Measurements from ENCODE around the gene CCDC120. TPM values are rescaled to one million over a fixed set of nuclear protein-coding genes. Genes with fewer than 3 reads are reported as not detected.

CCDC120 gene
- total RNA-seq, 1 donor from 2014 or later, result 18.8 TPM

- DNase-seq (ENCODE audit: low spot score), result no peak
Observed at GRCh38 chrX:49102190-49102589, 43.4 kb downstream of the CCDC120 start.

DNA sequence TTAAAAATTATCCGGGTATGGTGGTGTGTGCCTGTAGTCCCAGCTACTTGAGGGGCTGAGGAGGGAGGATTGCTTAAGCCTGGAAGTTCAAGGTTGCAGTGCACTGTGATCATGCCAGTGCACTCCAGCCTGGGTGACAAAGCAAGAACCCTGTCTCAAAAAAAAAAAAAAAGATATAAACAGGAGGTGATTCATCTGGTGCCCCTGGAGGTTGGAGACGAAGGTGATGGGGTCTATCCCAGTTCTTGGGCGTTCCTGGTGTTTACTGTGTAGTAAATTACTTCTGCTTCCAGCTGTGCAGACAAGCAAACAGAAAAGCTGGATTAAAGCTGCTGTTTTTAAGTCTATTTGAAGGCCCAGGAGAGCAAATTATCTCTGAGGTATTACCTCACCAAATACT, 44.8 kb downstream of the CCDC120 start:
- DNase-seq (ENCODE audit: low spot score), result no peak

DNA sequence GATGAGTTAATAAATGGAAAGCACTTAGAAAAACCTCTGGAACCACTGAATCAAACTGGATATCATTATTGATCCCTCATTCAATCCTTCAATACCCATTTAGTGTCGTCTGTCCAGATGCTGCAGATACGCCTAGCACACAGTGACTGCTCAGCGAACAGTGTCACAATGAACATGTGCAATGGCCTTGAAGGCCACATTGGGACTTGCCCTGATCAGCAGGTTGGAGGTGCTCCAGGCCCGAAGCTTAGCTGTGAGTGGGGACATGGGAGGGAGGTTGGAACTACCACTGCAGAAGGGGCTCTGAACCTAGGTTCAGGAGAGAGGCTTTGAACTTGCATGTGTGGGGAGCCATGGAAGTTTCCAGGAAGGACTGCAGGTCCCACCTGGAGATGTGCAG, 47.5 kb downstream of the CCDC120 start:
- DNase-seq (ENCODE audit: low spot score), result no peak

DNA sequence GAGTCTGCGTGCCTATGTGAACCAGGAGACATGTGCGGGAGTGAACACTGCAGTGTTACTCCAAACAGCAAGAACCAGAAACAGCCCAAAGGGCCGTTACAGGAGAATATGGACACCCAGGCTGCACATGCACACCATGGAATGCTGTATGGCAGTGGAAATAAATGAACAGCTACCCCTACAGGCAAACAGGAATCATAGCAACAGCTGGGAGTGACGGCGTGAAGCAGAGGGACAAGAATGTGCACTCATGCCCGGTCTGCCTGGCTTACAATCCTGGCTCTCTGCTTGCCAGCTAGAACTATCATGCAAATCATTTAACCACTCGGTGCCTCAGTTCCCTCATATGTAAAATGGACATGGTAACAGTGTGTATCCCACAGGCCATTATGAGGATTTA, 48.1 kb downstream of the CCDC120 start:
- no peak for DNase-seq (ENCODE audit: low spot score)

DNA sequence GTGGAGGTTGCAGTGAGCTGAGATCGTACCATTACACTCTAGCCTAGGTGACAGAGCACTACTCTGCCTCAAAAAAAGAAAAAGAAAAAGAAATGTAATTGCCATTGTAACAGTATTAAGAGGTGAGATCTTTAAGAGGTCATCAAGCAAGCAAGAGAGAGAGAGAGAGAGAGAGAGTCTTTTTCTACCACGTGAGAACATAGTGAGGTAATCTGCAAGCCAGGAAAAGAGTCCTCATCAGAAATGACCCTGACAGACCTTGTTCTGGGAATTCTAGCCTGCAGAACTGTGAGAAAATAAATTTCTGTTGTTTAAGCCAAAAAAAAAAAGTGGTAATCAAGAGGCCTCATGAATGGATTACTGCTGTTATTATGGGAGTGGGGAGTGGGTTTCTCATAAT, 49.8 kb downstream of the CCDC120 start:
- no peak for DNase-seq (ENCODE audit: low spot score)

DNA sequence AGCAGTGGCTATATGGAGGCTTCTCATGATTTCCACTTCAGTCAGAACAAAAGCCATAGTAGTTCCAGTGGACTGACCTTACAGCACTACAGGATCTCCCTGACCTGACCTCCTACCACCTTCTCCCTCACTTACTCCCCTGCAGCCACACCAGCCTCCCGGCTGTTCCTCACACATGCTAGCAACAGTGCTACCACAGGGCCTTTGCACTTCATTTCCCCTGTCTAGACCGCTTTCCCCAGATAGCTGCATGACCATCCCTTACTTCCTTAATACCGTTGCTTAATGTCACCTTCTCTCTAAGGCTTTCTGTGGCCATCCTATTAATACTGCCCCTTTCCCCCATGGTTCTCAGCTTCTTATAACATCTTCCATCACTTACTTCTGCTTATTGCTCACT, 51.6 kb downstream of the CCDC120 start:
- DNase-seq (ENCODE audit: low spot score), result no peak

GRCh38 chrX:49111791-49112190, 53.0 kb downstream of the CCDC120 start:
- DNase-seq (ENCODE audit: low spot score), result no peak

DNA sequence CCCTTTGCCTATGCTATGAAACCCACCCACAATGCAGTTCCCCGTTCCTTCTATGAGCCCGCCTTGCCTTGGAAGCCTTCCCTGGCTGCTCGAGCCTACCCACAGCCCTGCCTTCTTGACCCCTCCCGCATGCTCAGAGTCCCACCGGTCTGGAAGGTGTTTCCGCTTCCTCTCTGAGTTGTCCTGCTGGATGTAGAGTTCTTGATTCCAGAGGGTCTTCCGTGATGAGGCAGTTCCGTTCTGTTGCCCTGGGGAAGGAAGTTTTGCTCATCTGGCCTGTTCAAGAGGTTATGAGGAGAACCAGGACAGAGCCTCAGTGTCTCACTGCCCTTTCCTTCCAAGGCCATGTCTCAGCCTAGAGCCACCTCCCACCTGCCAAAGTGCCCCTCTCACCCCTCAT, 57.3 kb downstream of the CCDC120 start:
- no peak for DNase-seq (ENCODE audit: low spot score)

- no peak for DNase-seq (ENCODE audit: low spot score)
Observed at GRCh38 chrX:49116716-49117115, 57.9 kb downstream of the CCDC120 start.

DNA sequence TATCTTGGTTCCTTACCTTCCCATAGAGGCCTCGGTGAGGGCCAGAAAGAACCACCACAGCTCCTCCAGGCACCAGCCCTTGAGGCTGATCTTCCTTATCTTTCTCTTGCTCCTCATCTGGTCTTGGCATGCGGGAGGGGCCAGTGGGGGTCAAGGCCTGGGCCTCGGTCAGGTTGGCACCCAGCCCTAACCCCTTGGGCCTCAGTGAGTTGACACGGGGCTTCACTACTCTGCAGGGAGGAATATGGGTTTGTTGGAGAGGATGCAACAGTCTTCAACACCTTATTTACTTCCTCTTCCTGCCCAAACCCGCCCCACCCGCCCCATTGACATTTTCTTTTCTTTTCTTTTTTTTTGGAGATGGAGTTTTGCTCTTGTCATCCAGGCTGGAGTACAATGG, 58.8 kb downstream of the CCDC120 start:
- DNase-seq (ENCODE audit: low spot score), result no peak

Other genes starting within 250 kb of the CCDC120 start
- not detected for gene ERAS, start 232.5 kb upstream of the CCDC120 start, total RNA-seq
- gene PCSK1N, start 223.4 kb upstream of the CCDC120 start, total RNA-seq, result 21.3 TPM
- 55.3 TPM for gene TIMM17B, start 161.2 kb upstream of the CCDC120 start, total RNA-seq
- gene PQBP1, start 161.1 kb upstream of the CCDC120 start, total RNA-seq, result 77.5 TPM
- gene SLC35A2, start 147.4 kb upstream of the CCDC120 start, total RNA-seq, result 50.4 TPM
- 11.5 TPM for gene PIM2, start 140.0 kb upstream of the CCDC120 start, total RNA-seq
- 57.3 TPM for gene OTUD5, start 101.4 kb upstream of the CCDC120 start, total RNA-seq
- gene KCND1, start 87.2 kb upstream of the CCDC120 start, total RNA-seq, result 6.5 TPM
- gene GRIPAP1, start 56.7 kb upstream of the CCDC120 start, total RNA-seq, result 52.7 TPM
- 59.5 TPM for gene TFE3, start 15.6 kb upstream of the CCDC120 start, total RNA-seq
- 41.8 TPM for gene PRAF2, start 15.0 kb downstream of the CCDC120 start, total RNA-seq
- gene WDR45, start 20.9 kb downstream of the CCDC120 start, total RNA-seq, result 65.5 TPM
- 22.7 TPM for gene GPKOW, start 64.7 kb downstream of the CCDC120 start, total RNA-seq
- 18.3 TPM for gene MAGIX, start 103.8 kb downstream of the CCDC120 start, total RNA-seq
- gene PLP2, start 112.9 kb downstream of the CCDC120 start, total RNA-seq, result 44.0 TPM
- gene PRICKLE3, start 127.4 kb downstream of the CCDC120 start, total RNA-seq, result 16.3 TPM
- 1.9 TPM for gene SYP, start 141.2 kb downstream of the CCDC120 start, total RNA-seq
- 0.20 TPM for gene CACNA1F, start 174.3 kb downstream of the CCDC120 start, total RNA-seq
- 20.0 TPM for gene CCDC22, start 176.5 kb downstream of the CCDC120 start, total RNA-seq
- 0.09 TPM for gene FOXP3, start 205.7 kb downstream of the CCDC120 start, total RNA-seq
- gene PPP1R3F, start 210.8 kb downstream of the CCDC120 start, total RNA-seq, result 11.5 TPM
- gene GAGE10, start 244.6 kb downstream of the CCDC120 start, total RNA-seq, result not detected